ENCODE measurements around the gene IER5L. TPM values are rescaled to one million over a fixed set of nuclear protein-coding genes. Genes with fewer than 3 reads are reported as not detected.

IER5L gene
- total and polyA plus RNA-seq, 2 of the 8 experiments (the other 6 are each of a cell fraction or from before 2014, with no cell fraction given), result 0.65 to 1.0 TPM

DNA sequence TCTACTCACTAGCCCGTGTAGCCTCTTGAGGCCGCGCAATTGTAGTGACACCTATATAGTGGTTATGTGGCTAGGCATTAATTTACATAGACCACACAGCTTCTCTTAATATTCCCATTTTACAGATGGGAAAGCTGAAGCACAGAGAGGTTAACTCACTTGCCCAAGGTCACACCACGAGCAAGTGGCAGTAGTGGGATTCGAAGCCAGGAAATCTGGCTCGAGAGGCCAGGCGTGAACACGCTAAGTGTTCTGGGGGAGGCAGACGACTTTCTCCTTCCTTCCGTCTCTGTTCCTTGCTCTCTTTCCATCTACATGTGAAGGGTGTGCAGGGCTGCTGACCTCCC, 49.8 kb upstream of the IER5L start:
- Histone ChIP-seq H2AK5ac (ENCODE audit: low read depth, low read length) (peak overlapping the region; percentile 24; the same call in 1 of the 2 replicates), H4K20me1 (replicated peaks in 1 of 2; ENCODE audit: control insufficient read depth in 1 of 2, insufficient read depth in 2 of 2, low read length in 2 of 2) (peaks cover 0 to under 1% of the 10 kb centered on the region in 2 experiments), H3K9ac (replicated peaks in 1 of 4; ENCODE audit: extremely low read depth in 1 of 4, low read depth in 3 of 4, low read length in 3 of 4) (no peak overlapping the region), H3K4ac (replicated peaks; ENCODE audit: insufficient read length, low read depth, low read length) (no peak overlapping the region), H3K27me3 (replicated peaks in 1 of 4; ENCODE audit: control insufficient read depth in 3 of 4, extremely low read depth in 1 of 4, insufficient read depth in 3 of 4, low read length in 3 of 4) (no peaks in the 10 kb centered on the region), H4K5ac (ENCODE audit: insufficient read length, low read depth, low read length) (no peak overlapping the region), H4K91ac (replicated peaks; ENCODE audit: insufficient read length, low read length) (no peak overlapping the region), H3K79me2 (ENCODE audit: control insufficient read depth in 1 of 2, insufficient read depth in 2 of 2, low read length in 2 of 2) (no peaks in the 10 kb centered on the region), H3K4me3 (ENCODE audit: extremely low read depth in 1 of 4, insufficient read depth in 2 of 4, low read depth in 3 of 4, low read length in 4 of 4) (no peak overlapping the region), H2AFZ (ENCODE audit: low read length) (no peak overlapping the region), H3K4me1 (replicated peaks in 1 of 4; ENCODE audit: control insufficient read depth in 3 of 4, insufficient read depth in 4 of 4, low read length in 3 of 4) (peaks cover 0 to 17% (median 6%) of the 10 kb centered on the region in 4 experiments; a peak in 6 of 7 replicates), H3K79me1 (ENCODE audit: low read depth, low read length) (no peaks in the 10 kb centered on the region; the same call in 1 of the 2 replicates), H4K8ac (ENCODE audit: extremely low read depth, insufficient read depth, low read length) (no peak overlapping the region), H3K23ac (ENCODE audit: insufficient read length) (no peak overlapping the region), H3K36me3 (ENCODE audit: control insufficient read depth in 2 of 4, insufficient read depth in 4 of 4, low read length in 3 of 4) (no peaks in the 10 kb centered on the region), H2BK120ac (replicated peaks; ENCODE audit: low read depth, low read length) (no peak overlapping the region), H3K18ac (ENCODE audit: extremely low read depth, low read length) (peak overlapping the region; percentile 71; the same call in 1 of the 2 replicates), H2BK12ac (ENCODE audit: low read depth, low read length) (no peak overlapping the region), H3K23me2 (ENCODE audit: low read depth, low read length) (peaks cover 9% of the 10 kb centered on the region; the same call in 1 of the 2 replicates), H3K27ac (ENCODE audit: low read depth, low read length) (no peak overlapping the region), H3K9me3 (ENCODE audit: insufficient read depth in 2 of 2, low read depth in 1 of 2, low read length in 1 of 2) (no peaks in the 10 kb centered on the region), H3K56ac (replicated peaks; ENCODE audit: insufficient read length, low read depth, low read length) (no peak overlapping the region), H3K14ac (ENCODE audit: insufficient read length) (no peak overlapping the region), H2BK20ac (ENCODE audit: low read length) (no peak overlapping the region), H2BK5ac (ENCODE audit: low read depth, low read length) (no peak overlapping the region), H3K4me2 (ENCODE audit: insufficient read depth in 1 of 2, low read depth in 2 of 2, low read length in 2 of 2) (no peak overlapping the region), H2BK15ac (ENCODE audit: low read length) (no peak overlapping the region)
- DNase-seq (ENCODE audit: low read depth in 1 of 2, low spot score in 2 of 2) (no peak), FAIRE-seq (no peak)
- ChIA-PET CTCF (ENCODE audit: partially characterized antibody) (interaction anchor here (1.0 to 2.4 kb wide), 7 partner anchors 10 to 193 kb away, joined by 3 to 12 read pairs (median 4); no protein-coding TSS in a partner anchor), POLR2A (ENCODE audit: partially characterized antibody) (interaction anchor here (0.6 to 1.0 kb wide), 2 partner anchors 10 to 103 kb away, joined by 3 to 4 read pairs; no protein-coding TSS in a partner anchor)
- WGBS, 2 experiments (ENCODE audit: extremely low coverage in 1 of 2, insufficient coverage in 1 of 2, insufficient read length in 1 of 2, insufficient replicate concordance in 2 of 2, low coverage in 1 of 2, low lambda C conversion rate in 2 of 2, missing lambda C conversion rate in 1 of 2), result 88% methylated on average over 10 of the region's 10 CpGs; no CpG with 5 or more reads in 1 of the 2 experiments
- TF ChIP-seq EP300 (IDR thresholded peaks at IDR 0.05; ENCODE audit: borderline replicate concordance in 1 of 2, low read depth in 2 of 2, low read length in 2 of 2) (no peak), KDM4A (IDR thresholded peaks at IDR 0.05; ENCODE audit: low read depth, low read length, severe bottlenecking) (no peak), SP2 (IDR thresholded peaks at IDR 0.05; ENCODE audit: low read length) (no peak), YY1 (IDR thresholded peaks at IDR 0.05; ENCODE audit: low read depth, low read length) (no peak), TAF7 (optimal IDR thresholded peaks at IDR 0.05; ENCODE audit: borderline replicate concordance, low read depth, low read length) (no peak), RFX5 (IDR thresholded peaks at IDR 0.05; ENCODE audit: borderline replicate concordance, low read depth, low read length) (no peak), FOSL1 (IDR thresholded peaks at IDR 0.05; ENCODE audit: insufficient read depth, low read depth, low read length) (no peak), GABPA (IDR thresholded peaks at IDR 0.05; ENCODE audit: borderline replicate concordance, insufficient read depth, low read length) (no peak), HDAC6 (IDR thresholded peaks at IDR 0.05; ENCODE audit: low read depth, low read length) (no peak), CBX8 (IDR thresholded peaks at IDR 0.05; ENCODE audit: borderline replicate concordance, low read depth, low read length) (no peak), PHF8 (conservative IDR thresholded peaks at IDR 0.05; ENCODE audit: low read depth, low read length) (no peak), EGR1 (IDR thresholded peaks at IDR 0.05; ENCODE audit: borderline replicate concordance, low read depth, low read length) (no peak)
- TF ChIP-seq, protein P1, sequence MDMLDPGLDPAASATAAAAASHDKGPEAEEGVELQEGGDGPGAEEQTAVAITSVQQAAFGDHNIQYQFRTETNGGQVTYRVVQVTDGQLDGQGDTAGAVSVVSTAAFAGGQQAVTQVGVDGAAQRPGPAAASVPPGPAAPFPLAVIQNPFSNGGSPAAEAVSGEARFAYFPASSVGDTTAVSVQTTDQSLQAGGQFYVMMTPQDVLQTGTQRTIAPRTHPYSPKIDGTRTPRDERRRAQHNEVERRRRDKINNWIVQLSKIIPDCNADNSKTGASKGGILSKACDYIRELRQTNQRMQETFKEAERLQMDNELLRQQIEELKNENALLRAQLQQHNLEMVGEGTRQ (IDR thresholded peaks at IDR 0.05; ENCODE audit: low read length), result no peak
